ENCODE results near the gene AHCYL2.
"Not testable (repeated sequence)": the region's sequence is repeated elsewhere in the genome, so short reads cannot be mapped to it uniquely, and the experiment has no call there.

- not testable (repeated sequence) for TF ChIP-seq ATF6 (CRISPR knock-in tag; IDR thresholded peaks at IDR 0.05); ZNF532 (CRISPR knock-in tag; IDR thresholded peaks at IDR 0.05; ENCODE audit: borderline replicate concordance); ESRRA (CRISPR knock-in tag; IDR thresholded peaks at IDR 0.05; ENCODE audit: borderline replicate concordance); ZNF416 (CRISPR knock-in tag; IDR thresholded peaks at IDR 0.05)
These were observed 185.4 kb downstream of the AHCYL2 start for GRCh38 chr7:129410238-129410637.
